Measurements from ENCODE around the gene FBXL20.

FBXL20 gene

GRCh38 chr17:39236450-39236927 lies 164.9 kb downstream of the FBXL20 start:
- DNase-seq (ENCODE audit: low read depth), result no peak
- no peak overlapping the region for H3K4me3 ChIP-seq (ENCODE audit: low read depth, low read length)
- TF ChIP-seq CTCF (IDR thresholded peaks at IDR 0.05; ENCODE audit: insufficient read depth, low read depth, low read length, missing control alignments), result no peak

GRCh38 chr17:39235555-39236449 lies 165.6 kb downstream of the FBXL20 start:
- no peak overlapping the region for H3K4me3 ChIP-seq (ENCODE audit: low read depth, low read length)
- TF ChIP-seq CTCF (IDR thresholded peaks at IDR 0.05; ENCODE audit: insufficient read depth, low read depth, low read length, missing control alignments), result peak; percentile 87
- peak; percentile 76 for DNase-seq (ENCODE audit: low read depth)

GRCh38 chr17:39231591-39232551 lies 169.6 kb downstream of the FBXL20 start:
- peak; percentile 53 for DNase-seq (ENCODE audit: low read depth)
- TF ChIP-seq CTCF (IDR thresholded peaks at IDR 0.05; ENCODE audit: insufficient read depth, low read depth, low read length, missing control alignments), result peak; percentile 77
- H3K4me3 ChIP-seq (ENCODE audit: low read depth, low read length), result no peak overlapping the region

- TF ChIP-seq CTCF (IDR thresholded peaks at IDR 0.05; ENCODE audit: insufficient read depth, low read depth, low read length, missing control alignments), result no peak
- no peak for DNase-seq (ENCODE audit: low read depth)
- no peak overlapping the region for H3K4me3 ChIP-seq (ENCODE audit: low read depth, low read length)
These were observed 170.3 kb downstream of the FBXL20 start for GRCh38 chr17:39231091-39231561.

- no peak overlapping the region for H3K4me3 ChIP-seq (ENCODE audit: low read depth, low read length)
- no peak for DNase-seq (ENCODE audit: low read depth)
- TF ChIP-seq CTCF (IDR thresholded peaks at IDR 0.05; ENCODE audit: insufficient read depth, low read depth, low read length, missing control alignments), result no peak
These were observed 171.1 kb downstream of the FBXL20 start for GRCh38 chr17:39230361-39230760.

- H3K4me3 ChIP-seq (ENCODE audit: low read depth, low read length), result no peak overlapping the region
- no peak for TF ChIP-seq CTCF (IDR thresholded peaks at IDR 0.05; ENCODE audit: insufficient read depth, low read depth, low read length, missing control alignments)
- no peak for DNase-seq (ENCODE audit: low read depth)
These were observed 172.0 kb downstream of the FBXL20 start for GRCh38 chr17:39229274-39229913.

All from GM12865 (cell line).